GM10847 (cell line): Measurements from ENCODE around the gene ADAR.

ENCODE experiments used
- POLR2A ChIP-seq: IDR thresholded peaks from 2 replicates; pipeline ENCODE4 v1.6.1; 2011; ENCODE audit not compliant: insufficient read length; ENCODE audit errors: extremely low read depth

Gene ADAR

GRCh38 chr1:154553056-154554030 lies 54.6 kb downstream of the ADAR start:
- TF ChIP-seq POLR2A, result no peak

GRCh38 chr1:154552036-154552435 lies 56.0 kb downstream of the ADAR start:
- no peak for TF ChIP-seq POLR2A

- TF ChIP-seq POLR2A, result no peak
Observed at GRCh38 chr1:154551474-154551873, 56.5 kb downstream of the ADAR start.

- TF ChIP-seq POLR2A, result no peak
Observed at GRCh38 chr1:154550657-154551056, 57.3 kb downstream of the ADAR start.

GRCh38 chr1:154550070-154550469 lies 57.9 kb downstream of the ADAR start:
- no peak for TF ChIP-seq POLR2A

- no peak for TF ChIP-seq POLR2A
Observed at GRCh38 chr1:154549202-154549770, 58.7 kb downstream of the ADAR start.

- TF ChIP-seq POLR2A, result no peak
Observed at GRCh38 chr1:154548028-154548427, 60.0 kb downstream of the ADAR start.

- TF ChIP-seq POLR2A, result no peak
Observed at GRCh38 chr1:154547105-154547732, 60.8 kb downstream of the ADAR start.

- no peak for TF ChIP-seq POLR2A
Observed at GRCh38 chr1:154546264-154547063, 61.5 kb downstream of the ADAR start.

GRCh38 chr1:154541231-154541630 lies 66.8 kb downstream of the ADAR start:
- no peak for TF ChIP-seq POLR2A

GRCh38 chr1:154539486-154540483 lies 68.2 kb downstream of the ADAR start:
- no peak for TF ChIP-seq POLR2A

GRCh38 chr1:154536570-154536969 lies 71.4 kb downstream of the ADAR start:
- no peak for TF ChIP-seq POLR2A

- TF ChIP-seq POLR2A, result no peak
Observed at GRCh38 chr1:154533952-154534844, 73.8 kb downstream of the ADAR start.
